ENCODE measurements around the gene TBX6.

Gene TBX6

GRCh38 chr16:30084096-30084815 is 7.5 kb downstream of the TBX6 start:
- Histone ChIP-seq H3K79me2 (ENCODE audit: insufficient read depth, low read length) (no peaks in the 10 kb centered on the region), H3K9me3 (ENCODE audit: low read length) (no peaks in the 10 kb centered on the region), H3K4me1 (ENCODE audit: insufficient read depth, low read length, severe bottlenecking) (no peaks in the 10 kb centered on the region), H3K36me3 (ENCODE audit: insufficient read depth, low read length) (peaks cover 62% of the 10 kb centered on the region), H4K20me1 (ENCODE audit: insufficient read depth, low read length) (no peaks in the 10 kb centered on the region), H3K27me3 (ENCODE audit: insufficient read depth, low read length) (no peaks in the 10 kb centered on the region), H3K27ac (ENCODE audit: low read depth, low read length, poor library complexity, severe bottlenecking) (no peak overlapping the region), H3K4me2 (ENCODE audit: low read length) (no peak overlapping the region), H3K9ac (ENCODE audit: low read length) (no peak overlapping the region), H3F3A (ENCODE audit: insufficient read depth, low read length) (no peaks in the 10 kb centered on the region), H3K9me2 (ENCODE audit: low read depth, low read length) (no peaks in the 10 kb centered on the region), H3K4me3 (ENCODE audit: low read depth, low read length, poor library complexity, severe bottlenecking) (no peak overlapping the region), H2AFZ (ENCODE audit: low read length) (no peak overlapping the region)
- no peak for TF ChIP-seq EZH2 (IDR thresholded peaks at IDR 0.05; ENCODE audit: borderline replicate concordance, low read length)
- TF ChIP-seq CTCF (IDR thresholded peaks at IDR 0.05; ENCODE audit: low read length) = no peak

GRCh38 chr16:30083216-30084055 is 8.3 kb downstream of the TBX6 start:
- Histone ChIP-seq H2AFZ (ENCODE audit: low read length) (no peak overlapping the region), H3K79me2 (ENCODE audit: insufficient read depth, low read length) (peaks cover 4% of the 10 kb centered on the region; the same call in 1 of the 2 replicates), H3K9me2 (ENCODE audit: low read depth, low read length) (no peaks in the 10 kb centered on the region), H3F3A (ENCODE audit: insufficient read depth, low read length) (no peaks in the 10 kb centered on the region), H3K9me3 (ENCODE audit: low read length) (no peaks in the 10 kb centered on the region), H3K27me3 (ENCODE audit: insufficient read depth, low read length) (no peaks in the 10 kb centered on the region), H3K27ac (ENCODE audit: low read depth, low read length, poor library complexity, severe bottlenecking) (no peak overlapping the region), H3K9ac (ENCODE audit: low read length) (no peak overlapping the region), H3K4me3 (ENCODE audit: low read depth, low read length, poor library complexity, severe bottlenecking) (no peak overlapping the region), H3K4me2 (ENCODE audit: low read length) (no peak overlapping the region), H3K36me3 (ENCODE audit: insufficient read depth, low read length) (peaks cover 70% of the 10 kb centered on the region), H4K20me1 (ENCODE audit: insufficient read depth, low read length) (no peaks in the 10 kb centered on the region), H3K4me1 (ENCODE audit: insufficient read depth, low read length, severe bottlenecking) (peaks cover under 1% of the 10 kb centered on the region)
- TF ChIP-seq CTCF (IDR thresholded peaks at IDR 0.05; ENCODE audit: low read length) (no peak), EZH2 (IDR thresholded peaks at IDR 0.05; ENCODE audit: borderline replicate concordance, low read length) (no peak)

GRCh38 chr16:30082545-30083090 is 9.1 kb downstream of the TBX6 start:
- Histone ChIP-seq H3F3A (ENCODE audit: insufficient read depth, low read length) (no peaks in the 10 kb centered on the region), H2AFZ (ENCODE audit: low read length) (no peak overlapping the region), H3K4me1 (ENCODE audit: insufficient read depth, low read length, severe bottlenecking) (peaks cover 8% of the 10 kb centered on the region), H3K27ac (ENCODE audit: low read depth, low read length, poor library complexity, severe bottlenecking) (no peak overlapping the region), H4K20me1 (ENCODE audit: insufficient read depth, low read length) (no peaks in the 10 kb centered on the region), H3K79me2 (ENCODE audit: insufficient read depth, low read length) (peaks cover 12% of the 10 kb centered on the region; the same call in 1 of the 2 replicates), H3K27me3 (ENCODE audit: insufficient read depth, low read length) (no peaks in the 10 kb centered on the region), H3K36me3 (ENCODE audit: insufficient read depth, low read length) (peaks cover 78% of the 10 kb centered on the region), H3K9me2 (ENCODE audit: low read depth, low read length) (no peaks in the 10 kb centered on the region), H3K9ac (ENCODE audit: low read length) (no peak overlapping the region), H3K4me2 (ENCODE audit: low read length) (no peak overlapping the region), H3K4me3 (ENCODE audit: low read depth, low read length, poor library complexity, severe bottlenecking) (no peak overlapping the region), H3K9me3 (ENCODE audit: low read length) (no peaks in the 10 kb centered on the region)
- TF ChIP-seq EZH2 (IDR thresholded peaks at IDR 0.05; ENCODE audit: borderline replicate concordance, low read length) (no peak), CTCF (IDR thresholded peaks at IDR 0.05; ENCODE audit: low read length) (no peak)
